Inflammatory macrophage treated with lipopolysaccharide for 1 hour (primary cell): ENCODE data around the gene PSMA3.

Source experiments
- DNase-seq, 2 donors: peaks; one replicate each; pipeline ENCODE4 v3.0.0-alpha.2; 2020 to 2022

PSMA3 gene

DNA sequence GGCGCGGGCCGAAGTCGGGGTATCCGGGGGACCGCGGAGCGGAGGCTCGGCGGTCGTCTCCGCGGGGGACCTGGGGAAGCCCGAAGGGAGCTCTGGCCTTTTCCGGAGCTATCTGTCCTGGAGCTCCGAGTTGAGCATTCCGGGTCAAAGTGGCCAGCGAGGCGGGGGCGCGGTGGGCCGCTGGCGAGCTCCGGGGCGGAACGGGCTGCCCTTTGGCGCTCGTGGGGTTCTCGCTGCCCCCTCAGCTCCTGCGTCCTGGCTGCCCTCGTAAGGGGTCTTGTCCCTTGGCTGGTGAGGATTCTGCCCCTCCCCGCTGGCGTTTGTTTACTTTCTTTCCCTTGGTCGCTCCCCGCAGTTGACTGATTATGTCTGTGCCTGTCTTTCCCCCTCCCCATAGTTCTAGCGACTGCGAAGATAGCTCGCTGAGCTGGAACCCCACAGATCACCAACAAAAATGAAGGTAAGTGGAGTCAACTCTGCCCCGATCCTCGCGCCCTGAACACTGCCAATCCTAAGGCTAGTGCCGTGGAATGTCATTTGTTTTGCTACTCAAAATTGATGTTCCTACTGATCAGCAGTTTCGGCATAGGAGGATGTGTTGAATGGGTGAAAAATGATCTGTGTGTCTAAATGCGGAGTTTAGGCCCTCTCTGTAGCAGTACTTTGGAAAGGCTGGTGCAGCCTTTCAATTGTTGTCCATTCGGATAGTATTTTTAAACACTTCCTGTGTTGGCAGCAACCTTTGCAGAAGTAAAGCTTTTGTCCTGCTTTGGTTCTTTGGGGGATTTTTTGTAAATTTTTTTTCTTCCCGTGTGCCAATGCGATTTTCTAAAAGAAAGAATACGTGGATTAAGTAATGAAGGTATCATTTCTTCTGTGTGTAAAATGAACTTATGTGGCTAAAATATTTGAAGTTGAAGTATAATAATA lies 55.0 kb downstream of the PSMA3 start:
- peak; percentile 43 to 45 for DNase-seq

DNA sequence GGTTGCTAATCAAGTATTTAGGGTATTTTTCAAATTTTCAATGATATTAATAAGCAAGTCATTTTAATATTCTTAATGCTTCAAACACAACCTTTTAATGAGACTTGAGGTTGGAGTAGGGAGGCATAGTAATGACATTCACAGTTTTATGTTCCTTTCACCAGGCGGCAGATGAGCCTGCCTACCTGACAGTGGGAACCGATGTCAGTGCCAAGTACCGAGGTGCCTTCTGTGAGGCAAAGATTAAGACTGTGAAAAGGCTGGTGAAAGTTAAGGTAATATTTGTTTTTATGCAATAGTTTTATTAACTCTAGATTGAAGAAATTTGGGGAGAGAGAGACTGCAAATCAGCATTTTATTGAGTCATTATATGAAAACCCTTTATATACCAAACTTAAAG lies 56.8 kb downstream of the PSMA3 start:
- no peak for DNase-seq

DNA sequence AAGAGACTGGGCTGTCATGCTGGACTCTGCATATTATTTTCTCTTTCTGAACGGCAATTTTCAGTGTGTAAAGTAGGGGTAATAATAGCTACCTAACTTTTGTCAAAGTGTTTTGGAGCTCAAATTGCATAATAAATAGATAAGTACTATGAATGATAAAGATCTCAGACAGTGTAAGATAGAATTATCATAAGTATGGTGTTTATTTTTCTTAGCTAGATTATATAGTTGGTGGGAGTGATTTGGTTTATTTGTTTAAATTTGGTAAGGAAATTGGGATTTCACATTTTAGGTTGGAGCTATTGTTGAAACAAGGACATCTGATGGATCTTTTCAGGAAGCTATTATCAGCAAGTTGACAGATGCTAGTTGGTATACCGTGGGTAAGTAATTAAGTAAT lies 61.1 kb downstream of the PSMA3 start:
- no peak for DNase-seq

DNA sequence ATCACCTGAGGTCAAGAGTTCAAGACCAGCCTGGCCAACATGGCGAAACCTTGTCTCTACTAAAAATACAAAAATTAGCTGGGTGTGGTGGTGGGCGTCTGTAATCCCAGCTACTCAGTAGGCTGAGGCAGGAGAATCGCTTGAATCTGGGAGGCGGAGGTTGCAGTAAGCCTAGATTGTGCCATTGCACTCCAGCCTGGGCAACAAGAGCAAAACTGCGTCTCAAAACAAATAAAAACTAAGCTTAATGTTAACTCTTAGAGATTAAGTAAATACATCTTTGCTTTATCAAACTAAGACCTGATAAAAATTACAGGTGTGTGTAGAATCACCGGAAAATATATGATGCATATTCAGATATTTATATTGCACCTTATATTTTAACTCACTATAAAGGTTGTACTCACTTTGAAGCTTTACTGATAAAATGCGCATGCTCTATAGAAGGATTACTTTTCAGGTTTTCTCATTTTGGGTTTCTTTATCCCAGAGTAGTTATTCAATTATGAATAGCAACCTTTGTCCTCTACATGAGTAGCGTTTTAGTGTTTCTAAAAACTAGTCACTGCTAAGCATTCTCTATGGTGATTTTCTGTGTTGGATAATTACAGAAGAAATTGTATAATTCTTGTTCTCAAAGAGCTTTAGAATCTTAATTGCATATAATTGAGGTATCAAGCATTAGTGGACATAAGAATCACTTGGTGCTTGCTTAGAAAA lies 63.1 kb downstream of the PSMA3 start:
- no peak for DNase-seq

DNA sequence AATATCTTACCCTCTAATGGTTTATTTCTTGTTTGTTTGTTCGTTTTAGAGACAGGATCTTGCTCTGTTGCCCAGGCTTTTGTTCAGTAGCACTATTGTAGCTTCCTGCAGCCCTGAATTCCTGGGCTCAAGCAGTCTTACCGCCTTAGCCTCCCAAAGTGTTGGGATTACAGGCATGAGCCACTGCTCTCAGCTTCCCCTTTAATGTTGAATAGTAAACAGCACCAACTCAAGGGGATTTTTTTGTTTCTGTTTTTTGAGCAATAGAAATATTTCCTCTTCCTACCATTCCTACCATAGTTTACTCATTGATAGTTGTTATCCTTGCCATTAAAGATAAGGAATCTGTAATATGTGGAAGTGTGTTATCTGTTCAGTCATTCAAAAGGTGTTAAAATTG lies 64.4 kb downstream of the PSMA3 start:
- DNase-seq: peak; percentile 52 to 56

DNA sequence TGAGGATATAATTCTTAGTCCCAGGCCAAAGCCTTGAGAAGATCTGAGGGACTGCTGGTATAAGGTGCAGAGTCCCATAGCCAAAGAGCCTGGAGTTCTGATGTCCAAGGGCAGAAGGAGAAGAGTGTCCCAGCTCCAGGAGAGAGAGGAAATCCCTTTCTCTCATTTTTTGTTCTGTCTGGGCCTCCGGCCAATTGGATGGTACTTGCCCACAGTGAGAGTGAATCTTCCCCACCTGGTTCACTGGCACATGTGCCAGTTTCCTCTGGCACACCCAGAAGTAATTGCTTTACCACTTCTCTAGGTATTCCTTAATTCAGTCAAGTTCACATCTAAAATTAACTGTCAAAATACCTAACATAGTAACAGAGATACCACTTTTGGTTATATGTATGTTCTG lies 69.1 kb downstream of the PSMA3 start:
- DNase-seq: no peak

DNA sequence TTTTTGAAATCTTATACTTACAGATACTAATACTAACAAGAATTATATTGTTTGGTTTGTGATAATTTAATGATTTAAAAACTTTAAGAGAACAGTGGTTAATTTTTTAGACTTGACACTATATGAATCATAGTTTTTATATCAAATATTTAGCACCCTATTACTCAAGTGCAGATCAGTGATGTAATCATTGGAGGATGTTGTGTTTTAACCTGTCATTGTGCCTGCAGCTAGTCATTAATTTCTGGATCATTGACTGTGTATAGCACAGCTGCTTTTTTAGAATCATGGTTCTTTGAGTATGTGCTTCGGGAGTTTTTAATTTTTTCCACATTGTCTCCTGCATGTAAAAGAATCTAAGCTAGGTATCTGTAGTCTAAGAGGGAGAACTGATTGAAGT lies 71.0 kb downstream of the PSMA3 start:
- no peak for DNase-seq
